ENCODE results near the gene CRACR2B.

Gene CRACR2B

DNA sequence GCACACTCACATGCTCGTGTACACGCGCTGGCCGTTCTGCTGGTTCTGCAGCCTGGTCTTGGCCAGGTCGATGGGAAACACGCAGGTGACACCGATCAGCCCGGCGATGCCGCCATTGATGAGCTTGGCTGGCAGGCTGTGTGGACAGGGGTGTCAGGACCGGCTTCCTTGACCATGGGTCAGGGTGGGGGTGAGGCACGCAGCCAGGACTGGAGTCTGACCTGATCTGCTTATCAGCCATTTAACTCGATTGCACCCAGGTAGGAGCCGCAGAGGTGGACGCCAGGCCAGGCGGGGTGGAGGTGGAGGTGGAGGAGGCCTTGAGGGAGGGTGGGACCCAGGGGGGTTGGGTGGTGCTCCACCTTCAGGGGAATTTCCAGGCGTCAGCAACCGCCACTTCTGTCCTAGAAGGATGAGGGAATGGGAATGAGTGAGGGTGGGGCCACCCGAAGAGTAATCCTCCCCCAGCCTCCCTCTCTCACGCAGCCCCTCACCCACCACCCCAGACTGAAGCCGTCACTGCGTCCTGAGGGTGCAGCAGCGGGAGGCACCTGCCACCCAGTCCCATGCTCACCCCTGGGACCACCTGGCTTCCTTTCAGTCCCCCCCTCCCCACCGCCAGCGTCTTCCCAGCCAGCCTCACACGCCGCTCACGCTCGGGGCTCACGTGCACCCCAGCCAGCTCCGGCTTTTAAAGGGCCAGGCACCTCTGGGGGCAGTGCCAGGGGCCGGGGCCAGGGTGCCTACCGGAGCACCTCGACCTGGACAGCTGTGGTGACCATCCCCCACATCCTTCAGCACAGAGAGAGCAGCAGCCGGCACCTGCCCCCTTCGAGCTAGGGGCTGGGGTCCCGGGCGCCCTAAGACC, 32.7 kb upstream of the CRACR2B start:
- no peak for DNase-seq

DNA sequence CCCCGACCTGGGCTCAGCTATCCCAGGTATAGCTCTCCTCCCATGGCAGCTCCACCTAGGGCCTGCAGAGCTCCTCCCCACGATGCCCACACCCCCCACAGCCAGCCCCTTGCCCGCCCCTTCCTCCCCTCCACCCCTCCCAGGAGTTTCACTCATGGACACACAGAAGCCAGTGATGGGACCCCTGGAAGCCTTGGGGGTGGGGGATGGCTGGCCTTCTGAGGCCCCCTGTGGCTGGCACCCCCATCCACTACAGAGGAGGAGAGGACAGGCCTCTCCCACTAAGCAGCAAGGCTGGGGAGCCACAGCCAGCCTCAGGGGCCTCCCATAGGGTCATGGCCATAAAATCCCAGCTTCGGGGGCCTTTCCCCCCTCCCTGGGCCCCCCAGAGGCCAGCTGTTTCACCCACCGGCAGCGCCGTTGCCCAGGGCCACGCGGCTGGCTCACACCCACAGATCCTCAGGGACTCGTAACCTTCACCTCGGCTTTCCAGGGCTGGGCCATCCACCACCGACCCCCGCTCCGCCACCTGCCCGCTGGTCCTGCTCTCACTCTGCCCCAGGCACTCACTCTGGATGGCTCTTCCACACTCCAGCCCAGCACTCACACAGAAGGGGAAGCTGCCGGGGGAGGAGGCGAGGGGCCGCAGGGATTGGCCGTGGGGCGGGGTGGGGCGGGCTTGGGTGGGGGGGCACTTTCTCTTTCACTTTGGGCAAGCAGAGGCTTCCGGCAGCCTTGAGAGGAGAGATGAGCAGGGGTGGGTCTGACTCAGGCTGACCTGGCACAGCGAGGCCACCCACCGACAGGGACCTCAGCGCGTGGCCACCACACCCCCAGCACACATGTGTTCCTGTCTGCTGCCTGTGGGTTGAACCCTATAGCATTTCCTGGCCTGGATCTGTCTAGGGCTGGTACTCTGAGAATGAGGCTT, 31.8 kb upstream of the CRACR2B start:
- peak; percentile 82 for DNase-seq

DNA sequence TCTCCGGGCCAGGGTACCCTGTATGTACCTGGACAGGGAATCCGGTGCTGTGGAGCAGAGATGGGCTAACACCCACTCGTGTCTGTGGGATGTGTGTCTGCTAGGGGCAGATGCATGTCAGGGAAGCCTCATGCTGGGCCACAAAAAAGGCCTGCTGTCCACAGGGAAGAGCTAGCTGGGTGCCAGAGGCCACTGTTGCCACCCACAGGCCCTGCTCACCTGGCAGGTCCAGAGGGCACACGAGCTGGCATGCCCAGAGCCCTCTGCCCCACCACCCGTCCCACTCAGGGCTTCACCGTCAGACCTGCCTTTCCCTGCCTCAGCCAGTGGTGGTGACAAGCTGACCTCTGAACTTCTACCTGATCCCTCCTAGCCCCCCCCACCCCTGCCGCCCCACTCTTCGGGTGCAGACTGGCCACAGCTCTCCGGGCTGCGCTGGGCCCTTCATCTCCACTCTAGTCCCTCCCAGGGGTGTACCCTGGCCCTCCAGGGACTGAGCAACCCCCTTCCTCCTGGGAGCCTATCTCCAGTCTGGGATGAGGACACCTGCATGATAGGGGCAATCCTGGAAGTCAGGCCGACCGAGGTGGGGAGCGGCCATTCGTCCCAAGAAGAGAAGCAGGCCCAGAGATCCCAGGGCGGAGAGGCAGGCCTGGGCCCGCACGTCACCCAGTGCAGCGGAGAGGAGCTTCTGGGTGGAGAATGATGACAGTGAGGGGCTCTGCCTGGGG, 31.0 kb upstream of the CRACR2B start:
- no peak for DNase-seq

DNA sequence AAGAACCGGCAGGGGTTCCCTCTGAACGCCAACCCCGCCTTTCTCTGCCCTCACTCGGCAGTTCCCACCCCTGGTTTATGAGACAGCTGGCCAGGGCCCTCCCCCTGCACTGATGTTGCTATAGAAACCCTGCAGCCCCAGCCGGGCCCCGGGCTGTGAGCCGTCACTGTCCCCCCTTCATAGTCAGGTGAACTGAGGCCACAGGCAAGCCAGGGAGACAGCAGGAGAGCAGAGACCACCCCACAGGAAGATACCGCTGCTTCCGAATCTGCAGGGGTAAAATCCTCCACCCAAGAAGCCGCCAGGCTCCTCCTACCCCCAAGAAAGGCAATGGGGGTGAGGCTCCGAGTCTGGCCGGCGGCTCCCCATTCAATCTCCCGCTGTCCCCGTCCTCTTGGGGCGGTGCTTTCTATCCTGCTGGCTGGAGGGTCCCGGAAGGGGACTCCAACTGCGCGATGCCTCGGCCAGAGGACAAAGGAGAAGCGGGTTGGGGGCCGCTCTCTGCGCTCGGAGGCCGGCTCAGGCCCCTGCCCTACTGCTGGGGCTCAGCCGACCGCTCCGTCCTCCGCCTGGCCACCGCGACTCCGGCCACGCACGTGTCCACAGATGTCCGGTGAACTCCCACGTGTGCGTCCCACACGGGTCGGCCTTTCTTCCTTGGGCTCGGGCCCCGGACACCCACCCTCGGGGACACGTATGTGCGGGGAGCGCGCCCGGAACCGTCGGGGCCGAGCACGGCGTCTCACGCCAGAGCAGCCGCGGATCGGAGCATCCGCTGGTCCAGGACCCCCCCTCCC, 30.2 kb upstream of the CRACR2B start:
- peak; percentile 87 for DNase-seq

DNA sequence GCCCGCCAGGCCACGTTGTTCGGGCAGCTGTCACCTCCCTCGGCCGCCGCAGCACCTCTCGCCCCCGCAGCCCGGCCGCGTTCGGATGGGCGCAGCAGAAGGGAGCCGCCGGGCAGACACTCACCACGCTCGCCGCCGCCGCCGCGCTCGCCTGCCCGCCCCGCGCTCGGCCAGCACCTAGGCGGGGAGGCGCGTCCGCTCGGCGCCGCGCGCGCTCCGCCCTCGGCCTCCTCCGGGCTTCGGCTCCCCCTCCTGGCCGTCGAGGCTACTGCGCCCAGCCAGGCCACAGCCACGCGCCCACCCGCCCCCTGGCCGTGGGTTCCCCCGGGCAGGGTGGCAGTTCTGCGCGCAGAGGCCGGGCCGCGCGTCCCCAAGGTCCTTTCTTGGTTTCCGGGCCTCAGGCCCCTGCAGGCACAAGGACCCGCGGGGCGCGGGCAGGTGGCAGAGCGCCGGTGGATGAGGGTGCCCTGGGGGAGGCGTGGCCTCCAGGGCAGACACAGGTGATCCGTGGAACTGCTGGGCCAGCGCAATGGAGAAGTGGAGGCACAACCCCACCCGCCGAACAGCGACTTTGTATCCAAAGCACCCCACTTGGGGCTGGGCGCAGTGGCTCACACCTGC, 29.5 kb upstream of the CRACR2B start, which contains the start of gene SLC25A22:
Gene SLC25A22 (minus strand): TSS at position 189 of the 621 bp plus-strand sequence. CDS start 3,275 bp downstream, outside the sequence.
- DNase-seq = peak; percentile 75

DNA sequence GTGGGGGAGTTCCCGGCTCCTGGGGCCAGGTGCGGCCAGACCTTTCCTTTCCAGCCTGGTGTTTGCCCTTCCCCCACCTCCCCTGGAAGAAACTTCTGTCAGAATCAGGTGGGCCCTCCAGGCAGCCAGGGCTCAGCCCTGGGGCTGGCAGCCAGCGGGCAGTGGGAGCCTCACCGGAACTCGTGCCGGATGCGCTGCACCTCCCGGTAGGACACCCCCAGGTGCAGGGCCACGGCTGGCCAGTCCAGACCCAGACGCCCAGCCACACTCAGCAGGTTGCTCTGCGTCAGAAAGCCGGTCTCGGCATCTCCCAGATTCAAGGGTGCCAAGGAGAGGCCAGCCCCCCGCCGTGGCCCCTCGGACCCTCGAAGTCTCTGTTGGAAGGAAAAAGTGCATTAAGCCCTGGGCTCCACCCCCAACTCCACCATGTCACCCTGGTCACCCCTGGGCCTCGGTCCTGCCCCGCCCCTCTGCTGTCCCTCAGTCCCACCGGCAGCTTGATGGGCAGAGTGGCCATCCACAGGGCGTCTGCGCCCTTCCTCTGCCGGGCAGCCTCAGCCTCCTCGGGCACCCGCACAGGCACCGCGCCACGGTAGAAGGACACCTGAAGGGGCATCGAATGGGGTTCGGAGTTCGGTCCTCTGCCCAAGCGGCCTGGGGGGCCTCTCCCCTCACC, 27.9 kb upstream of the CRACR2B start:
- no peak for DNase-seq

DNA sequence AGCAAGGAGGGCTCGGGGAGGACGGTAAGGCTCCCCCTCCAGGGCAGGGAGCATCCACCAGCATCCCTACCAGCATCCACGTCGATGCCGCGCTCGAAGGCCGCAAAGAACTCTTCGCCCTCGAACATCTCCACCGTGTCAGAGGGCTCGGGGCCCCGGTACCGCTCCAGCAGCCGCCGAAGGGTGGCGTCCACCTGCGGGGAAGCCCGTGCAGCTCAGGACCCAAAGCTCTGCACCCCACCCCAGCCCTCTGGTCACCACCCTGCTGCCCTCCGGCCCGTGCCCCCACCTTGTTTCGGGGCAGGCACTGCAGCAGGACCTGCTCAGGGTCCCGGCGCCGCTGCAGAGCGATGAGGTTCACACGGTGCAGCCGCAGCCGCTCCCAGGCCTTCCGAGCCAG, 27.2 kb upstream of the CRACR2B start:
- no peak for DNase-seq

DNA sequence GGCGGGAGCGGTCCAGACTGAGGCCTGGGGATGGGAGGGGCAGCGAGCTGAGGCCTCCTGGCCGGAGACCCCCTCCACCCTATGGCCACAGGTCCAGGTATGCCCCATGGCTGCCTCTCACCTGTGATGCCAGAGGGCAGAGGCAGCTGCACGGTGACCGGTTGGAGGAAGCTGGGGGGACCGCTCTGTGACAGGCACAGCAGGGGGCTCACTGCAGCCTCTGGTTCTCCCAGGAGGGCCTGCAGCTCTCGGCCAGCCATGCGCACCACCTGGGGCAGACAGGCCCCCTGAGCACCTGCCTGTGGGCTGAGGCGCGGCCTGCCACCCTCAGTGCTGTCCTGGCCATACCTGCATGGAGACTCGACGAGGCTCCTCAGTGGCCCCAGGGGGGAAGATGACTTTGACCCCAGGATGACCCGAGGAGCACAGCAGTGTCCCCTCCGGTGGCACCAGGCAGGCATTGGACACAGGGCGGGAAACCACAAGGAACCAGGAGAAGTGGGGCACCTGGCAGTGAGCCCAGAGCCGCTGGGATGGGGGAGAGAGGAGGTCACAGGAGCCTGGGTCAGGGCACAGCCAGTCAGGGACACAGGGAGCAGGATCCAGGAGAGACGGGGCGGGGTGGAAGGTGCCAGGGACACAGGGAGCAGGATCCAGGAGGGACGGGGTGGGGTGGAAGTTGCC, 26.5 kb upstream of the CRACR2B start:
- no peak for DNase-seq

DNA sequence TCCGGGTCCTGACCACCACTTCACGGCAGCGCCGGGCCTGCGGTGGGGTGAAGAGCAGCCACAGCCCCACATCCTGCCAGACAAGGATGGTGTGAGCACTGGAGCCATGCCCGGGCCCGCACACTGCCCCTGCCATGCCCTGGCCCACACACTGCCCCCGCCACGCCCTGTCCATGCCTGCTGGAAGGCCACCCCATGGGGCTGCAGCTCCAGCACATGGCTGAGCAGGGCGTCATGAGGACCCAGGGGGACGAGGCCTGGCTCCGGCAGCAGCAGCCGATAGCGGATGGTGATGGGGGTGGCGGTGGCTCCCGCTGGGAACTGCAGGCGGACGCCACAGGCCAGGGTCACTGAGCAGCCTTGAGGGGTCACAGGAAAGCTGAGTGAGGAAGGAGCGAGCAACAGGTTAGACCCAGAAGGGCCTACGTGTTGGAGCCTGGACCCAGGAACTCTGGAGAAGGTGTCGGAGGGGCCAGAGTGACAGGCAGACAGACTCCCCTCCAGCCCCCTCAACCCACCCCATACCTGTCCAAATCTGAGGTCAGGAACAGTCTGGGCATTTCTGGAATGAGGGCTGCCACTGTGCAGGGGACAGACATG, 25.6 kb upstream of the CRACR2B start:
- no peak for DNase-seq

DNA sequence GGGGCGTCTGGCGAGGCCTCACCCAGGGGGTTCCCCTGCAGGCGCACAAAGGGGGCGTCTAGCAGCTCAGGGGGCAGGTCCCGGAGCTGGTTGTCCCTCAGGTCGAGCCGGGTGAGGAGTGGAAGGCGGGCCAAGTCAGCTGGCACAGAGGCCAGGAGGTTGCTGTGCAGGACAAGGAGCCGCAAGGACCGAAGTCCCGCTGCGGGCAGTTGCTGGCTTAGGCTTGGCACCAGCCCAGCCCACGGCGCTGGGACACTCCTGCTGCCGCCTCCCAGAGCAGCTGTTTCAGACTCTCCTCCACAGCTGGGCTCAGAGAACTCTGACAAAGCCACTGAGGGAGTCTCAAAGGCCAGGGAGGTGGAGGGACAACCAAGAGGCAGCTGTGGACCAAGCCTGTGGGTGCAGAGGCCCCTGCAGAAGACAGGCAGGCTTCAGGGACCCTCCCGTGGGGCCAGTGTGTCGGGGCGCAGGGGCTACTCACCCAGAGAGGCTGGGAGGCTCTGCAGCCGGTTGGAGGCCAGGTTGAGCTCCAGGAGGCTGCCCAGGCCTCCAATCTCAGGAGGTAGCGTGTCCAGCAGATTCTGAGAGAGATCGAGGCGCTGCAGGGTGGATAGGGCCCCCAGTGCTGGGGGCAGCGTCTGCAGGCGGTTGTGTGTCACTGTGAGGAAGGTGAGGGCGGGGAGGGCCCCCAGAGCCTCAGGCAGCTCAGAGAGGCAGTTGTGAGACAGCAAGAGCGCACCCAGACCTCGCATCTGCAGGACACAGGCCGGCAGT, 24.8 kb upstream of the CRACR2B start:
- no peak for DNase-seq

DNA sequence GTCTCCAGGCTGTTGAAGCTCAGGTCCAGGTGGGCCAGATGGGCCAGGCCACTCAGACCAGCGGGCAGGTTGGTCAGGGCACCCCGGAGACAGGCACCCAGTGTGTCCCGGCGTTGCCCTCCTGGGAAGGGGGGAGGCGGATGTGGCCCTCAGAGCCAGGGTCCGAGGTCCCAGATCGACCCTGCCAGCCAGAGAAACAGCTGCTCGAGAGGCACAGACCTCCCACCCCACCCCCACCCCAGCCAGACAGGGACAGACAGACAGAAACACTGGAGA, 24.3 kb upstream of the CRACR2B start:
- DNase-seq = no peak

DNA sequence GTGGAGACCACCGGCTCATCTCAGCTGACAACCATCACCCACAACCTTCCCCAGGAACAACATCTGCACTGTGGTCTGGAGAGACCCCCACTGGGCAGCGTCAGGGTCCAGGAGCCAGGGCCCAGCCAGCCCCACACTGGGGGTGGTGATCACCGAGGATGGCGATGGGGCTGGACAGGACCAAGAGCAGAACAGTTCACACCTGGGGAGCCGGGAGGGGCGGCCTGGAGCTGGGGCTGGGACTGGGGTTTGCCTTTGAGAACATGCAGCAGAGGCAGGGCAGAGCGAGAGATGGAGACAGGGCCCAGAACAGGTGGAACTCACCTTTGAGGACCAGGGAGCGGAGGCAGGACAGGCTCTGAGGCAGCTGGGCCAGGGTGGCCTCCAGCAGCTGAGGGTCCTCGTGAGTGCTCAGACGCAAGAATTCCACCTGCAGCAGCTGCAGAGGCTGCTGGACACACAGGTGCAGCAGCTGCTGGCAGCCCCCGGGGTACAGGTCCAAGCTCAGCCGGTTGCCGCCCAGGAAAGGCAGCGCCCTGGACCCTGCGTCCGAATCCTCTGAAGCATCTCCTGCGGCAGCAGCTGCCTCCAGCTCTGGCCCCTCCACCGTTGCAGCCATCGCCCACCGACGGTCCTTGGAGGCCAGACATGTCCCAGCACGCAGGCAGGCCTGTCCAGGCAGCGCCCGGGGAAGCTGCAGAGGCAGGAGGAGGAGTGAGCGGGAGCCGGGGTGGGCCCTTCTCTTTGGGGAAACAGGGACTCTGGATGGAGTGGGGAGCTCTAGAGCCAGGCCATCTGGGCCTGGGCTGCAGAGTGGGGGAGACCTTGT, 23.7 kb upstream of the CRACR2B start:
- DNase-seq = no peak

DNA sequence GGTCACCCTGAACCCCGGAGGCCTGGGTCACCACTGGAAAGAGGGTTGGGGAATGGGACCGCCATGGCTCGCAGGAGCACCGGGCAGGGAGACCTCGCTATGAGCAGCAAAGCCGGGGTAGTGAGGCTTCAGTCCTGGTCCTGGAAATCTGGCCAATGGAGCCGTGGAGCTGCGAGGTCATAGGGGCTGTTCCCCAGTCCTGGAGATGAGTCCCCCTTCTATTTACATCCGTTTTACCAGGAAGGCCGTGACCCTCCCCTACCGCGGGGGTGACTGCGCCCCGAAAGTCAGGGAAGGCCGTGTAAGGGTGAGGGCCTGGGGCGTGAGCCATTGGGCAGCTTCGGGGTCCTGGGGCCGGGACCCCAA, 23.1 kb upstream of the CRACR2B start:
- no peak for DNase-seq

DNA sequence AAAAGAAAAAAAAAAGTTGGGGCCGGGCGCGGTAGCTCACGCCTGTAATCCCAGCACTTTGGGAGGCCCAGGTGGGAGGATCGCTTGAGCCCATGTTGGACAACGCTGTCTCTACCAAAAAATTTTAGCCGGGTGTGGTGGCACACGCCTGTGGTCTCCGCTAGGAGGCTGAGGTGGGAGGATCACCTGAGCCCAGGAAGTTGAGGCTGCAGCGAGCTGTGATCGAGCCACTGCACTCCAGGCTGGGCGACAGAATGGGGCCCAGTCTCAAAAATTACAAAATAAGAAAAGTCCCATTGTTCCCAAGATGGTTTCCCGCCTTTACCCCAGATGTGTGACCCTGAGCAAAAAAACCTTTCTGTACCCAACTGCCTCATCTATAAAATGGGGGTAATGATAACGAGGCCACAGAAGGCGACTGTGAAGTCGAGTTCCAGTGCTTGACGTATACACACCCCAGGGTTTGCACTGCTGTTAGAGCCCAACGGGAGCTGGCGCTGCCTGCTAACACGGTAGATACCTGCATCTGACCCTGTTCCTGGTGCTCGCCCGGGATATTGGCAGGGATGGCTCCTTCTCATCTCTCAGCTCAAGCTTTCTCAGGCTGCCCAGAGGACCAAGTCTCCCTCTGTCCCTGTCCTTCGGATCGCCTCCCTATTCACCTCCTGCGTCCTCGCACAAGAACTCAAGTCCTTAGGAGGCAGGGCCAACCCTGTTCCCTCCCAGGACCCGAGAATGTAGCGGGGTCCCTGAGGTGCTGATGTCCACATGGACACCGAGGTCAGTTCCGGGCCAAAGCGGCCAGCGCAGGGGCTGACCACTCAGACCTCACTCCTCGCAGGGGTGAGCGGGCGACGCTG, 19.1 kb upstream of the CRACR2B start:
- DNase-seq = no peak

DNA sequence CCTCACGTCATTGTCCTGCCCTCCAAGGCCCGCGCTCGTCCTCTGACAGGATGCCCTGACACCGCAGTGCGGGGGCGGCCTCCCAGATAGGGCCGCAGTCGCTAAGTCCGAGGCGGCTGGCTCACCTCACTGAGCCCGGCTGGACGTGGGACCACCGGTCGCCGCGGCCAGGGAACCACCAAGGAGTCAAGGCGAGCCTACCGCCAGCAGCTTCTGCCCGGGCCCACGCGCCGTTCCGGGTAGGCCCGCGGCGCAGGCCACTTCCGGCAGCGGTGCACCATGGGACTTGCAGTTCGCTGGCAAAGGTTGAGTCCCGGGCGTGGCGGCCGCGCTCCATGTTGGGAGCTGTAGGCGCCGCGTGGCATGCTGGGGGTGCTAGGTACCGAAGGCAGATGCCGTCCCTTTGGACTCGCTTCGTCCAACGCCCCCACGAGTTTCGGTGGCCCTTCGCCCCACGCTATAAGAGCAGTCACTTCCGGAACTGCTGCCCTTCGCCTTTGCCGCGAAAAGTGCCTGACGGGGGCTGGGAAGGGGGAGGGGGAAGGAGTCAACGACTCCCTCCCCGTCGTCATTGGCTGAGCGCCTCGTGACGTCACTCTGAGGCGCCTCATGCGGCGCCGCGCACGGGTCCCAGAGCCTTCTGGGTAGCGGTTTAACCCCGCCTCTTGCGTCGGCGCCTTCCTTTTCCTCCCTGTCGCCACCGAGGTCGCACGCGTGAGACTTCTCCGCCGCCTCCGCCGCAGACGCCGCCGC, 18.3 kb upstream of the CRACR2B start, which contains the start of gene RPLP2:
Gene RPLP2 (plus strand): TSS at position 681 of the 753 bp plus-strand sequence. CDS start 268 bp downstream, outside the sequence.
- peak; percentile 97 for DNase-seq

DNA sequence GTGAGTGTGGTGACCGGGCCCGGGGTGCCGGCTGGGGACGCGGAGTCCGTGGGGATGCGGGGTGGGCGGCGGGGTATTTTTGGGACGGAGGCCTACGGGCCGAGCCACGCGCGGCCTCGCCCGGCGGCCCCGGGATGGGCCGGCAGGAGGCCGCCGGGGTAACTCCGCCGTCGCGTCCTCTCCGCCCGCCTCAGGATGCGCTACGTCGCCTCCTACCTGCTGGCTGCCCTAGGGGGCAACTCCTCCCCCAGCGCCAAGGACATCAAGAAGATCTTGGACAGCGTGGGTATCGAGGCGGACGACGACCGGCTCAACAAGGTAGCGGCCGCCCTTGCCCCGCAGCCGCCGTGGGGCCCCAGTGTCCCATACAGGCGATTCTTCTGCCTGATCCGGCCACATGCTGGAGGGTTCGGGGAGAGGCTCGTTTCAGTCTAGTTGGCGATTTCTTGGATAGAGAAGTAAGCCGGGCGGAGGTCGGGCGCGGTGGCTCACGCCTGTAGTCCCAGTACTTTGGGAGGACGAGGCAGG, 17.6 kb upstream of the CRACR2B start:
- DNase-seq = peak; percentile 40

Measured in CD4-positive, alpha-beta T cell treated with Interleukin-15 for 1 hour (primary cell).